ENCODE measurements around the gene STIP1. TPM values are rescaled to one million over a fixed set of nuclear protein-coding genes. Genes with fewer than 3 reads are reported as not detected.
A peak's percentile ranks its signal among the peaks of the same experiment; 100 is the strongest.

STIP1 gene
- total and polyA plus RNA-seq, 2 of the 8 experiments (the other 6 are each of a cell fraction or from before 2014, with no cell fraction given) = 140 to 329 TPM

GRCh38 chr11:64161037-64161436 is 24.9 kb upstream of the STIP1 start:
- H3K79me1 ChIP-seq (ENCODE audit: low read depth, low read length) = no peaks in the 10 kb centered on the region; the same call in 1 of the 2 replicates

More at GRCh38 chr11:64161037-64161436, 24.9 kb upstream of the STIP1 start:
- Histone ChIP-seq H2BK5ac (ENCODE audit: low read depth, low read length) (no peak overlapping the region), H3K56ac (replicated peaks; ENCODE audit: insufficient read length, low read depth, low read length) (no peak overlapping the region), H2AFZ (ENCODE audit: low read length) (no peak overlapping the region), H3K23me2 (ENCODE audit: low read depth, low read length) (peaks cover 3% of the 10 kb centered on the region; the same call in 1 of the 2 replicates), H3K4me2 (ENCODE audit: insufficient read depth in 1 of 2, low read depth in 2 of 2, low read length in 2 of 2) (no peak overlapping the region), H3K18ac (ENCODE audit: extremely low read depth, low read length) (no peak overlapping the region), H3K23ac (ENCODE audit: insufficient read length) (no peak overlapping the region), H4K8ac (ENCODE audit: extremely low read depth, insufficient read depth, low read length) (no peak overlapping the region), H2BK120ac (replicated peaks; ENCODE audit: low read depth, low read length) (no peak overlapping the region), H2BK20ac (ENCODE audit: low read length) (no peak overlapping the region), H2BK15ac (ENCODE audit: low read length) (no peak overlapping the region), H3K27ac (ENCODE audit: low read depth, low read length) (no peak overlapping the region), H3K9ac (replicated peaks in 1 of 4; ENCODE audit: extremely low read depth in 1 of 4, low read depth in 3 of 4, low read length in 3 of 4) (no peak overlapping the region), H3K4me3 (ENCODE audit: extremely low read depth in 1 of 4, insufficient read depth in 2 of 4, low read depth in 3 of 4, low read length in 4 of 4) (no peak overlapping the region), H4K20me1 (replicated peaks in 1 of 2; ENCODE audit: control insufficient read depth in 1 of 2, insufficient read depth in 2 of 2, low read length in 2 of 2) (peaks cover 7 to 14% of the 10 kb centered on the region in 2 experiments), H4K91ac (replicated peaks; ENCODE audit: insufficient read length, low read length) (no peak overlapping the region), H2BK12ac (ENCODE audit: low read depth, low read length) (no peak overlapping the region), H3K4me1 (replicated peaks in 1 of 4; ENCODE audit: control insufficient read depth in 3 of 4, insufficient read depth in 4 of 4, low read length in 3 of 4) (peaks cover 0 to 11% (median 9%) of the 10 kb centered on the region in 4 experiments; a peak in 6 of 7 replicates), H3K14ac (ENCODE audit: insufficient read length) (no peak overlapping the region), H4K5ac (ENCODE audit: insufficient read length, low read depth, low read length) (no peak overlapping the region), H3K4ac (replicated peaks; ENCODE audit: insufficient read length, low read depth, low read length) (no peak overlapping the region), H3K9me3 (ENCODE audit: insufficient read depth in 2 of 2, low read depth in 1 of 2, low read length in 1 of 2) (no peaks in the 10 kb centered on the region), H3K36me3 (ENCODE audit: control insufficient read depth in 2 of 4, insufficient read depth in 4 of 4, low read length in 3 of 4) (0 out of 8 replicates have a peak, but pooled peaks cover 0 to 3% (median 0%) of the 10 kb centered on the region in 4 experiments), H2AK5ac (ENCODE audit: low read depth, low read length) (no peak overlapping the region), H3K79me2 (ENCODE audit: control insufficient read depth in 1 of 2, insufficient read depth in 2 of 2, low read length in 2 of 2) (peaks cover 0 to 2% of the 10 kb centered on the region in 2 experiments; a peak in 1 of 4 replicates), H3K27me3 (replicated peaks in 1 of 4; ENCODE audit: control insufficient read depth in 3 of 4, extremely low read depth in 1 of 4, insufficient read depth in 3 of 4, low read length in 3 of 4) (no peaks in the 10 kb centered on the region; a peak in 3 of 7 replicates)
- WGBS, 2 experiments (ENCODE audit: extremely low coverage in 1 of 2, insufficient coverage in 1 of 2, insufficient read length in 1 of 2, insufficient replicate concordance in 2 of 2, low coverage in 1 of 2, low lambda C conversion rate in 2 of 2, missing lambda C conversion rate in 1 of 2) = 95% methylated on average over 10 of the region's 10 CpGs; no CpG with 5 or more reads in 1 of the 2 experiments
- POLR2A ChIA-PET (ENCODE audit: partially characterized antibody) = interaction anchor here (1.2 kb wide), 1 partner anchor 163 kb away, joined by 4 read pairs; no protein-coding TSS in a partner anchor
- DNase-seq (ENCODE audit: low read depth in 1 of 2, low spot score in 2 of 2) (no peak), FAIRE-seq (no peak)
- TF ChIP-seq BCL11A (IDR thresholded peaks at IDR 0.05; ENCODE audit: low read depth in 2 of 2, low read length in 2 of 2) (no peak), KDM1A (IDR thresholded peaks at IDR 0.05; ENCODE audit: borderline replicate concordance, low read length) (0 out of 2 replicates have a peak, but pooled peaks have one; percentile 20)
- CTCF ChIA-PET (ENCODE audit: partially characterized antibody) = interaction anchor here (1.2 kb wide), 1 partner anchor 8 kb away, joined by 3 read pairs; no protein-coding TSS in a partner anchor

All from H1 (cell line).